OCI-LY7 (cell line): ENCODE data around the gene DAPK1.

Source experiments
- EZH2phosphoT487 ChIP-seq: fragments of 200-600 bp; sonication (generic); IDR thresholded peaks from 2 replicates; pipeline ENCODE4 v1.6.1; 2018; ENCODE audit warnings: low read depth, borderline replicate concordance, mild to moderate bottlenecking, mixed run types, antibody characterized with exemption, low read length, moderate library complexity, mixed read lengths
- TF ChIP-seq, protein P1 (sequence below): fragments of 200-600 bp; sonication (generic); conservative IDR thresholded peaks from 2 replicates; pipeline ENCODE4 v1.5.1; 2014; ENCODE audit warnings: mild to moderate bottlenecking, antibody characterized with exemption, low read length, moderate library complexity, mixed read lengths

- TF ChIP-seq, protein P1, sequence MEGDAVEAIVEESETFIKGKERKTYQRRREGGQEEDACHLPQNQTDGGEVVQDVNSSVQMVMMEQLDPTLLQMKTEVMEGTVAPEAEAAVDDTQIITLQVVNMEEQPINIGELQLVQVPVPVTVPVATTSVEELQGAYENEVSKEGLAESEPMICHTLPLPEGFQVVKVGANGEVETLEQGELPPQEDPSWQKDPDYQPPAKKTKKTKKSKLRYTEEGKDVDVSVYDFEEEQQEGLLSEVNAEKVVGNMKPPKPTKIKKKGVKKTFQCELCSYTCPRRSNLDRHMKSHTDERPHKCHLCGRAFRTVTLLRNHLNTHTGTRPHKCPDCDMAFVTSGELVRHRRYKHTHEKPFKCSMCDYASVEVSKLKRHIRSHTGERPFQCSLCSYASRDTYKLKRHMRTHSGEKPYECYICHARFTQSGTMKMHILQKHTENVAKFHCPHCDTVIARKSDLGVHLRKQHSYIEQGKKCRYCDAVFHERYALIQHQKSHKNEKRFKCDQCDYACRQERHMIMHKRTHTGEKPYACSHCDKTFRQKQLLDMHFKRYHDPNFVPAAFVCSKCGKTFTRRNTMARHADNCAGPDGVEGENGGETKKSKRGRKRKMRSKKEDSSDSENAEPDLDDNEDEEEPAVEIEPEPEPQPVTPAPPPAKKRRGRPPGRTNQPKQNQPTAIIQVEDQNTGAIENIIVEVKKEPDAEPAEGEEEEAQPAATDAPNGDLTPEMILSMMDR = no peak
- no peak for TF ChIP-seq EZH2phosphoT487
Observed at GRCh38 chr9:87515588-87516221, 18.0 kb downstream of the DAPK1 start.
